IMR-90 (cell line): ENCODE measurements around the gene CYYR1. TPM values are rescaled to one million over a fixed set of nuclear protein-coding genes. Genes with fewer than 3 reads are reported as not detected.

Experiments
- ATAC-seq: fragments of 200-7000 bp; cut with Tn5 transposase; 2 replicates; pipeline ENCODE4 v1.9.1; 2020; ENCODE audit warnings: low read depth, mild to moderate bottlenecking, moderate library complexity
- BruUV-seq: library from RNA; stranded (reverse); fragments of 400-500 nt; replicated peaks from 2 replicates; lab custom pipeline; 2021; lab: Mats Ljungman, UMichigan
- CTCF ChIA-PET: fragments of 300-600 bp; formaldehyde crosslinking; extraction: SDS; loops from one replicate; lab custom pipeline; 2021; ENCODE audit warnings: antibody characterized with exemption; lab: Yijun Ruan, JAX
- POLR2A ChIA-PET: fragments of 300-600 bp; sonication (Branson Sonifier 250); formaldehyde crosslinking; loops from one replicate; lab custom pipeline; 2022; ENCODE audit warnings: antibody characterized with exemption; ENCODE audit not compliant: unreplicated experiment; lab: Charles Lee
- DNase-seq: peaks from one replicate; pipeline ENCODE4 v3.0.0; 2013
- H2AFZ ChIP-seq: replicated peaks from 2 replicates; pipeline ENCODE3; 2013; ENCODE audit warnings: low read length, mild to moderate bottlenecking; ENCODE audit not compliant: poor library complexity
- H2AK5ac ChIP-seq: 2 replicates; pipeline ENCODE4 v1.6.1; 2013; ENCODE audit warnings: low read depth, low read length, inconsistent platforms
- H2AK9ac ChIP-seq: replicated peaks from 2 replicates; pipeline ENCODE3; 2013; ENCODE audit warnings: mild to moderate bottlenecking, low read depth, low read length, moderate library complexity; ENCODE audit not compliant: poor library complexity
- H2BK120ac ChIP-seq: 2 replicates; pipeline ENCODE4 v1.6.1; 2013; ENCODE audit warnings: low read depth, low read length, inconsistent platforms
- H2BK15ac ChIP-seq: 3 replicates; pipeline ENCODE4 v1.6.1; 2013; ENCODE audit warnings: low read depth, low read length, inconsistent platforms
- H2BK20ac ChIP-seq: 2 replicates; pipeline ENCODE4 v1.6.1; 2013; ENCODE audit warnings: low read depth, mild to moderate bottlenecking, inconsistent platforms, low read length, moderate library complexity
- H2BK5ac ChIP-seq: 2 replicates; pipeline ENCODE4 v1.6.1; 2013; ENCODE audit warnings: mild to moderate bottlenecking, low read depth, low read length, inconsistent platforms; ENCODE audit not compliant: poor library complexity, severe bottlenecking
- H3K14ac ChIP-seq: replicated peaks from 2 replicates; pipeline ENCODE4 v1.6.1; 2013; ENCODE audit warnings: low read depth, low read length, inconsistent platforms
- H3K18ac ChIP-seq: 2 replicates; pipeline ENCODE4 v1.6.1; 2013; ENCODE audit warnings: low read depth, low read length, control low read depth
- H3K23ac ChIP-seq: 2 replicates; pipeline ENCODE4 v1.6.1; 2013; ENCODE audit warnings: low read depth, low read length, inconsistent platforms
- H3K27ac ChIP-seq: 2 replicates; pipeline ENCODE4 v1.5.1; 2013; ENCODE audit warnings: mild to moderate bottlenecking, control low read depth, low read length; ENCODE audit not compliant: insufficient read depth
- H3K27me3 ChIP-seq: 2 replicates; pipeline ENCODE4 v1.6.1; 2013; ENCODE audit warnings: low read length; ENCODE audit not compliant: control insufficient read depth, insufficient read depth
- H3K36me3 ChIP-seq: 2 replicates; pipeline ENCODE4 v1.6.1; 2013; ENCODE audit warnings: low read length, mixed read lengths; ENCODE audit not compliant: control insufficient read depth, insufficient read depth
- H3K4ac ChIP-seq: 2 replicates; pipeline ENCODE4 v1.6.1; 2013; ENCODE audit warnings: low read depth, low read length, inconsistent platforms
- H3K4me1 ChIP-seq: 2 replicates; pipeline ENCODE4 v1.6.1; 2013; ENCODE audit warnings: low read length, mixed read lengths; ENCODE audit not compliant: control insufficient read depth, insufficient read depth
- H3K4me2 ChIP-seq: 2 replicates; pipeline ENCODE4 v1.6.1; 2013; ENCODE audit warnings: low read depth, mild to moderate bottlenecking, control low read depth, low read length, moderate library complexity
- H3K4me3 ChIP-seq: 2 replicates; pipeline ENCODE4 v1.5.1; 2013; ENCODE audit warnings: low read depth, mild to moderate bottlenecking, control low read depth, low read length, moderate library complexity; ENCODE audit not compliant: insufficient read depth
- H3K56ac ChIP-seq: 2 replicates; pipeline ENCODE4 v1.6.1; 2013; ENCODE audit warnings: low read length, inconsistent platforms; ENCODE audit not compliant: insufficient read depth; ENCODE audit errors: extremely low read depth
- H3K79me1 ChIP-seq, 2 experiments: 2 replicates each; pipeline ENCODE4 v1.6.1; 2013; ENCODE audit warnings: low read length in 2 of 2, inconsistent platforms in 1 of 2, low read depth in 1 of 2
- H3K9ac ChIP-seq: 2 replicates; pipeline ENCODE4 v1.6.1; 2013; ENCODE audit warnings: low read depth, low read length, control low read depth
- H3K9me1 ChIP-seq: 2 replicates; pipeline ENCODE4 v1.6.1; 2013; ENCODE audit warnings: low read length, inconsistent platforms; ENCODE audit not compliant: insufficient read depth
- H3K9me3 ChIP-seq: 2 replicates; pipeline ENCODE4 v1.6.1; 2013; ENCODE audit warnings: low read length; ENCODE audit not compliant: control insufficient read depth, insufficient read depth
- H4K20me1 ChIP-seq: 2 replicates; pipeline ENCODE4 v1.6.1; 2013; ENCODE audit warnings: low read length, inconsistent platforms; ENCODE audit not compliant: insufficient read depth
- H4K5ac ChIP-seq: 2 replicates; pipeline ENCODE4 v1.6.1; 2013; ENCODE audit warnings: mild to moderate bottlenecking, low read depth, low read length, control low read depth
- H4K8ac ChIP-seq, 2 experiments: 2 replicates each; pipeline ENCODE4 v1.6.1; 2013; ENCODE audit warnings: low read depth in 2 of 2, low read length in 2 of 2, control low read depth in 1 of 2, inconsistent platforms in 1 of 2
- H4K91ac ChIP-seq: 2 replicates; pipeline ENCODE4 v1.6.1; 2013; ENCODE audit warnings: low read depth, low read length, inconsistent platforms; ENCODE audit not compliant: insufficient read depth
- CHD1 ChIP-seq: IDR thresholded peaks from 2 replicates; pipeline ENCODE4 v1.6.1; 2012; ENCODE audit warnings: low read depth, low read length, improper control_type of control experiment
- RFX5 ChIP-seq: IDR thresholded peaks from 2 replicates; pipeline ENCODE4 v1.8.0; 2012; ENCODE audit warnings: low read depth, mild to moderate bottlenecking, low read length, moderate library complexity
- WGBS, 2 experiments: methylation state at CpG; one replicate each; pipeline versions ENCODE4 v1.1.5 to v1.1.7; 2013; ENCODE audit warnings: missing lambda C conversion rate in 2 of 2; ENCODE audit not compliant: insufficient read length in 1 of 2; ENCODE audit errors: extremely low coverage in 2 of 2; 5-methylcytosine and 5-hydroxymethylcytosine counted together
- dilution Hi-C: fragments of 300-500 bp; cut with HindIII; formaldehyde crosslinking; loops from one replicate; pipeline ENCODE4 v1.14.3; 2018; ENCODE audit warnings: low sequenced_read_pairs; ENCODE audit not compliant: unreplicated experiment
- in situ Hi-C: fragments of 300-500 bp; cut with MboI; formaldehyde crosslinking; loops from 3 replicates; pipeline ENCODE4 v1.14.3; 2019; ENCODE audit warnings: low sequenced_read_pairs, inconsistent platforms, mixed read lengths
- intact Hi-C: fragments of 100-400 bp; cut with micrococcal nuclease; formaldehyde crosslinking; loops from 2 replicates; pipeline ENCODE4 v1.10.0; 2022
- polyA plus RNA-seq, 3 experiments: library from polyadenylated mRNA; depleted of rRNA; stranded (reverse); fragments of >200 nt; gene quantifications; 2 replicates each; pipeline ENCODE4 v1.2.3, GENCODE V29; 2012; ENCODE audit warnings: low replicate concordance in 1 of 3
- total RNA-seq: library from RNA; depleted of rRNA; stranded (reverse); fragments of >200 nt; gene quantifications from 2 replicates; pipeline ENCODE4 v1.2.3, GENCODE V29; 2012

Gene CYYR1
- total and polyA plus RNA-seq, 2 of the 4 experiments (the other 2 are of a cell fraction) = not detected

GRCh38 chr21:26505211-26505610 lies 67.9 kb downstream of the CYYR1 start:
- ChIA-PET CTCF (no interaction called here), POLR2A (no interaction called here)
- Histone ChIP-seq H2BK20ac (no peak overlapping the region), H4K5ac (no peak overlapping the region), H3K56ac (no peak overlapping the region), H2BK120ac (no peak overlapping the region), H2AK5ac (no peak overlapping the region), H3K9me1 (no peaks in the 10 kb centered on the region), H2BK5ac (no peak overlapping the region), H3K27ac (no peak overlapping the region), H3K4me2 (no peak overlapping the region), H4K8ac (no peak overlapping the region), H3K4me3 (no peak overlapping the region), H3K23ac (no peak overlapping the region), H3K14ac (no peak overlapping the region), H4K91ac (no peak overlapping the region), H4K20me1 (no peaks in the 10 kb centered on the region), H3K9me3 (no peaks in the 10 kb centered on the region), H3K27me3 (no peaks in the 10 kb centered on the region), H3K4ac (no peak overlapping the region), H2AK9ac (no peak overlapping the region), H3K79me1 (no peaks in the 10 kb centered on the region), H2AFZ (no peak overlapping the region), H2BK15ac (no peak overlapping the region), H3K4me1 (no peaks in the 10 kb centered on the region), H3K36me3 (no peaks in the 10 kb centered on the region), H3K18ac (no peak overlapping the region), H3K9ac (no peak overlapping the region)
- intact Hi-C loops (no loop called here), in situ Hi-C loops (no loop called here), dilution Hi-C loops (no loop called here)
- whole genome bisulfite sequencing, 2 experiments = no CpG with 5 or more reads among the region's 1 CpG
- DNase-seq (no peak), ATAC-seq (no peak)
- no TSS peak for BruUV-seq
- no peak for TF ChIP-seq CHD1
- no peak for TF ChIP-seq RFX5
